BLaER1 treated with 17β-estradiol and CSF1 and Interleukin-3, amounts not matched to agents 10 nM and 100 nM (cell line): Measurements from ENCODE around the gene SYT15.
A peak's percentile ranks its signal among the peaks of the same experiment; 100 is the strongest.
"Not testable (repeated sequence)": the region's sequence is repeated elsewhere in the genome, so short reads cannot be mapped to it uniquely, and the experiment has no call there.

Source experiments
- H3K27ac ChIP-seq, 11 experiments: shearing (Covaris generic); formaldehyde crosslinking; 2 replicates each; pipeline ENCODE4 v1.8.1; 2022
- H3K27me3 ChIP-seq, 11 experiments: shearing (Covaris generic); formaldehyde crosslinking; 2 replicates each; pipeline ENCODE4 v1.8.1; 2022
- H3K36me3 ChIP-seq, 11 experiments: shearing (Covaris generic); formaldehyde crosslinking; 2 replicates each; pipeline ENCODE4 v1.8.1; 2022
- H3K4me1 ChIP-seq, 10 experiments: shearing (Covaris generic); formaldehyde crosslinking; 2 replicates each; pipeline ENCODE4 v1.8.1; 2022
- H3K4me2 ChIP-seq, 11 experiments: shearing (Covaris generic); formaldehyde crosslinking; 2 replicates each; pipeline ENCODE4 v1.8.1; 2022
- H3K4me3 ChIP-seq, 10 experiments: shearing (Covaris generic); formaldehyde crosslinking; 2 replicates each; pipeline ENCODE4 v1.8.1; 2022
- H3K9ac ChIP-seq, 11 experiments: shearing (Covaris generic); formaldehyde crosslinking; 2 replicates each; pipeline ENCODE4 v1.8.1; 2022
- H3K9me3 ChIP-seq, 11 experiments: shearing (Covaris generic); formaldehyde crosslinking; replicated peaks in 1 of 11; 2 replicates each; pipeline ENCODE4 v1.8.1; 2022
- H4K20me1 ChIP-seq, 11 experiments: shearing (Covaris generic); formaldehyde crosslinking; 2 replicates each; pipeline ENCODE4 v1.8.1; 2022

SYT15 gene

GRCh38 chr10:46588221-46588620, 9.3 kb downstream of the SYT15 start:
- not testable (repeated sequence) for H4K20me1 ChIP-seq, H3K27me3 ChIP-seq, H3K4me2 ChIP-seq, H3K36me3 ChIP-seq, H3K4me3 ChIP-seq, H3K4me1 ChIP-seq, H3K9me3 ChIP-seq, H3K9ac ChIP-seq, H3K27ac ChIP-seq

GRCh38 chr10:46589589-46589988, 10.7 kb downstream of the SYT15 start:
- H3K27ac ChIP-seq, H3K9ac ChIP-seq, H3K9me3 ChIP-seq, H3K4me3 ChIP-seq, H3K27me3 ChIP-seq, H4K20me1 ChIP-seq, H3K4me2 ChIP-seq, H3K4me1 ChIP-seq, H3K36me3 ChIP-seq: not testable (repeated sequence)

GRCh38 chr10:46591053-46591452, 12.1 kb downstream of the SYT15 start:
- not testable (repeated sequence) for H4K20me1 ChIP-seq, H3K27me3 ChIP-seq, H3K9ac ChIP-seq, H3K4me2 ChIP-seq, H3K9me3 ChIP-seq, H3K36me3 ChIP-seq, H3K27ac ChIP-seq, H3K4me1 ChIP-seq, H3K4me3 ChIP-seq

- not testable (repeated sequence) for H3K4me3 ChIP-seq, H3K9me3 ChIP-seq, H4K20me1 ChIP-seq, H3K27me3 ChIP-seq, H3K9ac ChIP-seq, H3K36me3 ChIP-seq
- peaks cover 0 to 14% (median 4%) of the 10 kb centered on the region in 10 experiments; a peak in 6 of 20 replicates for H3K4me1 ChIP-seq
- H3K4me2 ChIP-seq: peak overlapping the region in 3 of 11 experiments; percentile 20 to 33 (median 25); a peak in 3 of 22 replicates
- peak overlapping the region in 1 of 11 experiments; percentile 19; a peak in 1 of 22 replicates for H3K27ac ChIP-seq
Observed at GRCh38 chr10:46593307-46593706, 14.4 kb downstream of the SYT15 start.

- H3K4me3 ChIP-seq, H3K27ac ChIP-seq: not testable (repeated sequence)
Observed at GRCh38 chr10:46594453-46595063, 15.6 kb downstream of the SYT15 start.

GRCh38 chr10:46596570-46596969, 17.6 kb downstream of the SYT15 start:
- Histone ChIP-seq H3K27ac (peak overlapping the region in 2 of 11 experiments; percentile 21 to 44; a peak in 2 of 22 replicates), H3K4me2 (peak overlapping the region; percentile 54 to 70 (median 64); a peak in 20 of 22 replicates), H3K9ac (peak overlapping the region in 1 of 11 experiments; percentile 26; a peak in 2 of 22 replicates), H3K4me3 (peak overlapping the region in 6 of 10 experiments; percentile 35 to 57 (median 47); a peak in 8 of 20 replicates), H3K4me1 (peaks cover 0 to 14% (median 4%) of the 10 kb centered on the region in 10 experiments; a peak in 6 of 20 replicates)
- not testable (repeated sequence) for H3K9me3 ChIP-seq, H3K36me3 ChIP-seq, H4K20me1 ChIP-seq, H3K27me3 ChIP-seq

More at GRCh38 chr10:46594453-46595063, 15.6 kb downstream of the SYT15 start:
- H3K9ac ChIP-seq, H3K36me3 ChIP-seq, H3K9me3 ChIP-seq, H4K20me1 ChIP-seq, H3K4me2 ChIP-seq, H3K27me3 ChIP-seq: not testable (repeated sequence)
- peaks cover 0 to 14% (median 4%) of the 10 kb centered on the region in 10 experiments; a peak in 6 of 20 replicates for H3K4me1 ChIP-seq

- H3K9ac ChIP-seq: peak overlapping the region in 10 of 11 experiments; percentile 46 to 64 (median 55); a peak in 13 of 22 replicates
- not testable (repeated sequence) for H3K27me3 ChIP-seq, H3K9me3 ChIP-seq, H3K36me3 ChIP-seq, H4K20me1 ChIP-seq
- peak overlapping the region in 6 of 11 experiments; percentile 18 to 57 (median 52); a peak in 10 of 22 replicates for H3K27ac ChIP-seq
- H3K4me3 ChIP-seq: peak overlapping the region; percentile 41 to 67 (median 54); a peak in 19 of 20 replicates
- H3K4me2 ChIP-seq: peak overlapping the region in 9 of 11 experiments; percentile 39 to 56 (median 50); a peak in 11 of 22 replicates
- peaks cover 0 to 14% (median 4%) of the 10 kb centered on the region in 10 experiments; a peak in 6 of 20 replicates for H3K4me1 ChIP-seq
Observed at GRCh38 chr10:46597616-46598246, 18.8 kb downstream of the SYT15 start.

GRCh38 chr10:46600516-46600915, 21.6 kb downstream of the SYT15 start:
- not testable (repeated sequence) for H3K9me3 ChIP-seq, H3K36me3 ChIP-seq, H3K27ac ChIP-seq, H3K27me3 ChIP-seq, H3K9ac ChIP-seq, H3K4me3 ChIP-seq, H3K4me1 ChIP-seq, H3K4me2 ChIP-seq, H4K20me1 ChIP-seq

GRCh38 chr10:46615540-46615939, 36.6 kb downstream of the SYT15 start:
- not testable (repeated sequence) for H3K27me3 ChIP-seq, H3K27ac ChIP-seq, H3K9me3 ChIP-seq, H3K4me2 ChIP-seq, H3K9ac ChIP-seq, H3K4me1 ChIP-seq, H4K20me1 ChIP-seq, H3K4me3 ChIP-seq, H3K36me3 ChIP-seq

GRCh38 chr10:46616227-46616626, 37.3 kb downstream of the SYT15 start:
- not testable (repeated sequence) for H3K36me3 ChIP-seq, H3K9ac ChIP-seq, H3K4me2 ChIP-seq, H3K4me3 ChIP-seq, H4K20me1 ChIP-seq, H3K9me3 ChIP-seq, H3K27me3 ChIP-seq, H3K27ac ChIP-seq, H3K4me1 ChIP-seq

- peak overlapping the region in 2 of 11 experiments; percentile 46 to 48; a peak in 3 of 22 replicates for H3K4me2 ChIP-seq
- not testable (repeated sequence) for H3K27me3 ChIP-seq, H3K9ac ChIP-seq, H3K4me1 ChIP-seq, H4K20me1 ChIP-seq, H3K36me3 ChIP-seq, H3K4me3 ChIP-seq, H3K9me3 ChIP-seq
- peak overlapping the region in 1 of 11 experiments; percentile 46; a peak in 1 of 22 replicates for H3K27ac ChIP-seq
Observed at GRCh38 chr10:46617134-46617533, 38.2 kb downstream of the SYT15 start.

GRCh38 chr10:46617913-46618312, 39.0 kb downstream of the SYT15 start:
- H3K4me3 ChIP-seq, H3K9me3 ChIP-seq, H3K27me3 ChIP-seq, H4K20me1 ChIP-seq, H3K27ac ChIP-seq, H3K36me3 ChIP-seq, H3K4me1 ChIP-seq, H3K4me2 ChIP-seq, H3K9ac ChIP-seq: not testable (repeated sequence)

GRCh38 chr10:46623899-46624654, 45.1 kb downstream of the SYT15 start:
- not testable (repeated sequence) for H3K4me1 ChIP-seq, H3K36me3 ChIP-seq, H4K20me1 ChIP-seq, H3K4me3 ChIP-seq, H3K9ac ChIP-seq, H3K27me3 ChIP-seq, H3K27ac ChIP-seq, H3K4me2 ChIP-seq, H3K9me3 ChIP-seq
